ENCODE measurements around the gene MS4A14. TPM values are rescaled to one million over a fixed set of nuclear protein-coding genes. Genes with fewer than 3 reads are reported as not detected.

Gene MS4A14
- total RNA-seq = not detected in 2 replicates

GRCh38 chr11:60396382-60396781 is at the start of gene MS4A14:
MS4A14 (plus strand) TSS chr11:60396459; CDS start chr11:60396579, 120 bp downstream.
- TF ChIP-seq, protein P1, sequence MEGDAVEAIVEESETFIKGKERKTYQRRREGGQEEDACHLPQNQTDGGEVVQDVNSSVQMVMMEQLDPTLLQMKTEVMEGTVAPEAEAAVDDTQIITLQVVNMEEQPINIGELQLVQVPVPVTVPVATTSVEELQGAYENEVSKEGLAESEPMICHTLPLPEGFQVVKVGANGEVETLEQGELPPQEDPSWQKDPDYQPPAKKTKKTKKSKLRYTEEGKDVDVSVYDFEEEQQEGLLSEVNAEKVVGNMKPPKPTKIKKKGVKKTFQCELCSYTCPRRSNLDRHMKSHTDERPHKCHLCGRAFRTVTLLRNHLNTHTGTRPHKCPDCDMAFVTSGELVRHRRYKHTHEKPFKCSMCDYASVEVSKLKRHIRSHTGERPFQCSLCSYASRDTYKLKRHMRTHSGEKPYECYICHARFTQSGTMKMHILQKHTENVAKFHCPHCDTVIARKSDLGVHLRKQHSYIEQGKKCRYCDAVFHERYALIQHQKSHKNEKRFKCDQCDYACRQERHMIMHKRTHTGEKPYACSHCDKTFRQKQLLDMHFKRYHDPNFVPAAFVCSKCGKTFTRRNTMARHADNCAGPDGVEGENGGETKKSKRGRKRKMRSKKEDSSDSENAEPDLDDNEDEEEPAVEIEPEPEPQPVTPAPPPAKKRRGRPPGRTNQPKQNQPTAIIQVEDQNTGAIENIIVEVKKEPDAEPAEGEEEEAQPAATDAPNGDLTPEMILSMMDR (IDR thresholded peaks at IDR 0.05; ENCODE audit: extremely low read depth, low read depth, low read length) = no peak
- Histone ChIP-seq H3K4me2 (ENCODE audit: insufficient read depth, low read length) (no peak within 1 kb of the TSS), H3K4me3 (ENCODE audit: insufficient read depth, low read length) (no peak within 1 kb of the TSS)

DNA sequence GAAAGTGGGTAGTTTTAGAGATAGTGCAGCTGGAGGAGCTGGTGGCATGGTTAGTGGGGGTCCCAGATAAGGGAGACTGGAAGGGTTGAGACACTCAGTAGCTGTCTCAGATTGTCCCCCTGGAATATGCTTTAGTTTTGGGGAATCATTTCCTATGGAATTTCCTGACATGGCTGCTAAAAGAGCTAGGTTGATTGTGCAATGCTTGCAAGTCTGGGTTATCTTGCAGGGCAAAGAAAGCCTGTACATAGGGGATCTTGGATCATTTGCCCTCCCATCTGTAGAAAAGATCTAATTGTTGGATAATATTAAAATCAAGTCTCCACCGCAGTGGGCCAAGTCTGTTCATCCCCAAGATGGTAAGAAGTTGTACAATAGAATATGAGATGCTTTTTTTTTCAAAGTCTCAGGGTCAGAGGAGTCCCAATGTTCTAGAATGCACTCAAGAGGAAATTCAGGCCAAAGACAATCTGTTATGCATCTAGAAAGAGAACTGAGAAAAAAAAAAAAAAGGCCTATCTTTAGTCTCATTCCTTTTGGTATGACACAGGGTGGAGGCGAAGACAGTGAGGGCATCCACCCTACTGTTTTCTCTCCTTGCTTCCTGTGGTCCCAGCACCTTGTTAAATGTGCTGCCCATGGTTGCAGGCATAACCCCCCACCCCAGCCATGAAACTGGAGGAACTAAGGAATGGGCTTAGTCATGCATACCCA is 49.0 kb upstream of the MS4A14 start:
- Histone ChIP-seq H3K4me2 (ENCODE audit: insufficient read depth, low read length) (no peak overlapping the region), H3K4me3 (ENCODE audit: insufficient read depth, low read length) (no peak overlapping the region), H3K27ac (ENCODE audit: low read depth, low read length) (no peak overlapping the region), H2AFZ (ENCODE audit: low read length) (no peak overlapping the region), H3K9me3 (ENCODE audit: low read depth, low read length) (no peaks in the 10 kb centered on the region), H3K27me3 (ENCODE audit: insufficient read depth, low read length) (no peaks in the 10 kb centered on the region), H4K20me1 (ENCODE audit: insufficient read depth, low read length) (no peaks in the 10 kb centered on the region), H3K4me1 (ENCODE audit: insufficient read depth, low read length) (no peaks in the 10 kb centered on the region), H3K79me2 (ENCODE audit: insufficient read depth, low read length) (no peaks in the 10 kb centered on the region), H3K36me3 (ENCODE audit: insufficient read depth, low read length) (no peaks in the 10 kb centered on the region)
- no peak for DNase-seq (ENCODE audit: insufficient read length, low spot score, missing footprints)
- TF ChIP-seq, protein P1 (IDR thresholded peaks at IDR 0.05; ENCODE audit: extremely low read depth, low read depth, low read length) = no peak

More at GRCh38 chr11:60396382-60396781, at the start of gene MS4A14:
- Histone ChIP-seq H3K79me2 (ENCODE audit: insufficient read depth, low read length) (no peaks in the 10 kb centered on the region), H3K4me1 (ENCODE audit: insufficient read depth, low read length) (no peaks in the 10 kb centered on the region), H4K20me1 (ENCODE audit: insufficient read depth, low read length) (no peaks in the 10 kb centered on the region), H3K27ac (ENCODE audit: low read depth, low read length) (no peak within 1 kb of the TSS), H3K9me3 (ENCODE audit: low read depth, low read length) (peaks cover 2% of the 10 kb centered on the region), H3K27me3 (ENCODE audit: insufficient read depth, low read length) (no peaks in the 10 kb centered on the region), H2AFZ (ENCODE audit: low read length) (no peak within 1 kb of the TSS), H3K36me3 (ENCODE audit: insufficient read depth, low read length) (no peaks in the 10 kb centered on the region)
- DNase-seq (ENCODE audit: insufficient read length, low spot score, missing footprints) = no peak

GRCh38 chr11:60348116-60348515 is 48.1 kb upstream of the MS4A14 start:
- no peak overlapping the region for H3K4me3 ChIP-seq (ENCODE audit: insufficient read depth, low read length)
- no peaks in the 10 kb centered on the region for H3K9me3 ChIP-seq (ENCODE audit: low read depth, low read length)
- H4K20me1 ChIP-seq (ENCODE audit: insufficient read depth, low read length) = no peaks in the 10 kb centered on the region
- H3K4me2 ChIP-seq (ENCODE audit: insufficient read depth, low read length) = no peak overlapping the region
- no peak overlapping the region for H2AFZ ChIP-seq (ENCODE audit: low read length)
- no peaks in the 10 kb centered on the region for H3K27me3 ChIP-seq (ENCODE audit: insufficient read depth, low read length)
- H3K79me2 ChIP-seq (ENCODE audit: insufficient read depth, low read length) = no peaks in the 10 kb centered on the region
- TF ChIP-seq, protein P1 (IDR thresholded peaks at IDR 0.05; ENCODE audit: extremely low read depth, low read depth, low read length) = no peak
- H3K4me1 ChIP-seq (ENCODE audit: insufficient read depth, low read length) = no peaks in the 10 kb centered on the region
- H3K27ac ChIP-seq (ENCODE audit: low read depth, low read length) = no peak overlapping the region
- DNase-seq (ENCODE audit: insufficient read length, low spot score, missing footprints) = no peak
- no peaks in the 10 kb centered on the region for H3K36me3 ChIP-seq (ENCODE audit: insufficient read depth, low read length)

DNA sequence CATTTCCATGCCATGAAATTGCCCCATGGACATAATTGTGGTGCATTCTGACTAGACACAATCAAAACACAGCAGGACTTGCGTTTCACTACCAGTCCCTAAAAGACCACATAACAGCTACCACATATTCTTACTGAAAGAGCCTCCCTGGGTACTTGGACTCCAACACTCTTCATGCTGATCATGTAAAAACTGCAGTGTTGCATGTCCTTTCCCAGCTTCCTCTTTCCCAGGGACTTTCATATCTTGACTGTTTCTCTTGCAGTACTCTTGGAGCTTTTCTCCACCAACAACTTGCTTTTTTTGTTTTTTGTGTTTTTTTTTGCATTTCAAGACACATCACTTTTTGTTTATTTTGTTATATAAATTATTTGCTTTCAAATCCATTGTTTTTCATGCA is 46.3 kb upstream of the MS4A14 start:
- Histone ChIP-seq H2AFZ (ENCODE audit: low read length) (no peak overlapping the region), H3K4me3 (ENCODE audit: insufficient read depth, low read length) (no peak overlapping the region), H3K36me3 (ENCODE audit: insufficient read depth, low read length) (no peaks in the 10 kb centered on the region), H4K20me1 (ENCODE audit: insufficient read depth, low read length) (no peaks in the 10 kb centered on the region), H3K9me3 (ENCODE audit: low read depth, low read length) (no peaks in the 10 kb centered on the region), H3K79me2 (ENCODE audit: insufficient read depth, low read length) (no peaks in the 10 kb centered on the region), H3K27me3 (ENCODE audit: insufficient read depth, low read length) (no peaks in the 10 kb centered on the region), H3K4me1 (ENCODE audit: insufficient read depth, low read length) (no peaks in the 10 kb centered on the region), H3K27ac (ENCODE audit: low read depth, low read length) (no peak overlapping the region), H3K4me2 (ENCODE audit: insufficient read depth, low read length) (no peak overlapping the region)
- TF ChIP-seq, protein P1 (IDR thresholded peaks at IDR 0.05; ENCODE audit: extremely low read depth, low read depth, low read length) = no peak
- DNase-seq (ENCODE audit: insufficient read length, low spot score, missing footprints) = no peak

Measured in osteoblast (primary cell).